K562 (cell line): ENCODE data around the gene TYSND1. TPM values are rescaled to one million over a fixed set of nuclear protein-coding genes. Genes with fewer than 3 reads are reported as not detected.

Experiments used
- polyA plus RNA-seq, 8 experiments: library from polyadenylated mRNA; depleted of rRNA in 4 of 8; stranded (reverse) in 5 of 8; unstranded in 3 of 8; fragments of >200 nt; fragmentation: Nextera tagmentation in 2 of 8; fragmentation: Illumina TruSeq in 1 of 8; extraction: Ambion mirVana in 2 of 8; extraction: Trizol in 1 of 8; gene quantifications; 2 replicates each; pipeline versions ENCODE4 v1.2.1 to v1.2.3, GENCODE V29; 2011 to 2014; ENCODE audit warnings: inconsistent platforms in 1 of 8, missing spikeins in 1 of 8
- total RNA-seq, 7 experiments: library from RNA; depleted of rRNA in 6 of 7; stranded (reverse); fragments of >200 nt in 6 of 7; fragmentation: Illumina TruSeq in 2 of 7; extraction: Trizol in 2 of 7; gene quantifications; 2 replicates each; pipeline versions ENCODE4 v1.2.1 to v1.2.3, GENCODE V29; 2011 to 2021; ENCODE audit warnings: low replicate concordance in 1 of 7

TYSND1 gene
- total and polyA plus RNA-seq, 9 of the 15 experiments (the other 6 are each of a cell fraction or from before 2014, with no cell fraction given), result 0.60 to 2.0 (median 1.3) TPM

Other genes with a start within 250 kb of the TYSND1 start
- gene MACROH2A2, start 93.9 kb downstream of the TYSND1 start, total RNA-seq (2014; rRNA removed), result not detected in 2 replicates
- not detected in 2 replicates for gene MACROH2A2, start 93.9 kb downstream of the TYSND1 start, total RNA-seq (2014; rRNA removed; fragmentation: Illumina TruSeq; extraction: Trizol)
- not detected in 2 replicates for gene MACROH2A2, start 93.9 kb downstream of the TYSND1 start, total RNA-seq (2015; rRNA removed; fragmentation: Illumina TruSeq; extraction: Trizol)
- not detected in 2 replicates for gene MACROH2A2, start 93.9 kb downstream of the TYSND1 start, total RNA-seq (2021)
- not detected in 2 replicates for gene MACROH2A2, start 93.9 kb downstream of the TYSND1 start, polyA plus RNA-seq (2011; rRNA removed)
- not detected in 2 replicates for gene MACROH2A2, start 93.9 kb downstream of the TYSND1 start, polyA plus RNA-seq (2014; fragmentation: Illumina TruSeq; extraction: Trizol)
- under 1 TPM in 1 of 2 experiments, not detected in 1; 0.07 TPM for gene MACROH2A2, start 93.9 kb downstream of the TYSND1 start, polyA plus RNA-seq (2014; fragmentation: Nextera tagmentation; extraction: Ambion mirVana)
- gene MACROH2A2, start 93.9 kb downstream of the TYSND1 start, polyA plus RNA-seq (2014; rRNA removed), result 0.13 TPM in 1 of 2 replicates, not detected in the other
- 9.2 and 10.5 TPM in 2 replicates for gene AIFM2, start 13.9 kb downstream of the TYSND1 start, total RNA-seq (2014; rRNA removed)
- 3.9 and 5.3 TPM in 2 replicates for gene AIFM2, start 13.9 kb downstream of the TYSND1 start, total RNA-seq (2014; rRNA removed; fragmentation: Illumina TruSeq; extraction: Trizol)
- gene AIFM2, start 13.9 kb downstream of the TYSND1 start, total RNA-seq (2015; rRNA removed; fragmentation: Illumina TruSeq; extraction: Trizol), result 7.6 and 7.8 TPM in 2 replicates
- 11.4 and 13.1 TPM in 2 replicates for gene AIFM2, start 13.9 kb downstream of the TYSND1 start, total RNA-seq (2021)
- 8.0 and 9.9 TPM in 2 replicates for gene AIFM2, start 13.9 kb downstream of the TYSND1 start, polyA plus RNA-seq (2011; rRNA removed)
- 9.3 and 12.1 TPM in 2 replicates for gene AIFM2, start 13.9 kb downstream of the TYSND1 start, polyA plus RNA-seq (2014; fragmentation: Illumina TruSeq; extraction: Trizol)
- gene AIFM2, start 13.9 kb downstream of the TYSND1 start, polyA plus RNA-seq (2014; fragmentation: Nextera tagmentation; extraction: Ambion mirVana), result 1 to 10 TPM; 2.7 to 4.9 TPM
- gene AIFM2, start 13.9 kb downstream of the TYSND1 start, polyA plus RNA-seq (2014; rRNA removed), result 13.9 and 14.1 TPM in 2 replicates
- 63.0 and 68.5 TPM in 2 replicates for gene SAR1A, start 23.8 kb upstream of the TYSND1 start, total RNA-seq (2014; rRNA removed)
- 96.9 and 105 TPM in 2 replicates for gene SAR1A, start 23.8 kb upstream of the TYSND1 start, total RNA-seq (2014; rRNA removed; fragmentation: Illumina TruSeq; extraction: Trizol)
- gene SAR1A, start 23.8 kb upstream of the TYSND1 start, total RNA-seq (2015; rRNA removed; fragmentation: Illumina TruSeq; extraction: Trizol), result 79.4 and 84.9 TPM in 2 replicates
- 119 and 123 TPM in 2 replicates for gene SAR1A, start 23.8 kb upstream of the TYSND1 start, total RNA-seq (2021)
- gene SAR1A, start 23.8 kb upstream of the TYSND1 start, polyA plus RNA-seq (2011; rRNA removed), result 123 and 129 TPM in 2 replicates
- gene SAR1A, start 23.8 kb upstream of the TYSND1 start, polyA plus RNA-seq (2014; fragmentation: Illumina TruSeq; extraction: Trizol), result 73.8 and 76.6 TPM in 2 replicates
- 100 to 1,000 TPM; 115 to 132 TPM for gene SAR1A, start 23.8 kb upstream of the TYSND1 start, polyA plus RNA-seq (2014; fragmentation: Nextera tagmentation; extraction: Ambion mirVana)
- gene SAR1A, start 23.8 kb upstream of the TYSND1 start, polyA plus RNA-seq (2014; rRNA removed), result 53.0 and 55.8 TPM in 2 replicates
- 378 and 453 TPM in 2 replicates for gene PPA1, start 86.7 kb upstream of the TYSND1 start, total RNA-seq (2014; rRNA removed)
- gene PPA1, start 86.7 kb upstream of the TYSND1 start, total RNA-seq (2014; rRNA removed; fragmentation: Illumina TruSeq; extraction: Trizol), result 635 and 699 TPM in 2 replicates
- 463 and 482 TPM in 2 replicates for gene PPA1, start 86.7 kb upstream of the TYSND1 start, total RNA-seq (2015; rRNA removed; fragmentation: Illumina TruSeq; extraction: Trizol)
- 418 and 448 TPM in 2 replicates for gene PPA1, start 86.7 kb upstream of the TYSND1 start, total RNA-seq (2021)
- 408 and 606 TPM in 2 replicates for gene PPA1, start 86.7 kb upstream of the TYSND1 start, polyA plus RNA-seq (2011; rRNA removed)
- gene PPA1, start 86.7 kb upstream of the TYSND1 start, polyA plus RNA-seq (2014; fragmentation: Illumina TruSeq; extraction: Trizol), result 454 and 471 TPM in 2 replicates
- 100 to 1,000 TPM; 301 to 366 TPM for gene PPA1, start 86.7 kb upstream of the TYSND1 start, polyA plus RNA-seq (2014; fragmentation: Nextera tagmentation; extraction: Ambion mirVana)
- 591 and 627 TPM in 2 replicates for gene PPA1, start 86.7 kb upstream of the TYSND1 start, polyA plus RNA-seq (2014; rRNA removed)
- not detected in 2 replicates for gene NPFFR1, start 137.3 kb upstream of the TYSND1 start, total RNA-seq (2014; rRNA removed)
- under 0.01 TPM in 1 of 2 replicates, not detected in the other for gene NPFFR1, start 137.3 kb upstream of the TYSND1 start, total RNA-seq (2014; rRNA removed; fragmentation: Illumina TruSeq; extraction: Trizol)
- gene NPFFR1, start 137.3 kb upstream of the TYSND1 start, total RNA-seq (2015; rRNA removed; fragmentation: Illumina TruSeq; extraction: Trizol), result not detected in 2 replicates
- gene NPFFR1, start 137.3 kb upstream of the TYSND1 start, total RNA-seq (2021), result not detected in 2 replicates
- not detected in 2 replicates for gene NPFFR1, start 137.3 kb upstream of the TYSND1 start, polyA plus RNA-seq (2011; rRNA removed)
- gene NPFFR1, start 137.3 kb upstream of the TYSND1 start, polyA plus RNA-seq (2014; fragmentation: Illumina TruSeq; extraction: Trizol), result not detected in 2 replicates
- gene NPFFR1, start 137.3 kb upstream of the TYSND1 start, polyA plus RNA-seq (2014; fragmentation: Nextera tagmentation; extraction: Ambion mirVana), result not detected
- gene NPFFR1, start 137.3 kb upstream of the TYSND1 start, polyA plus RNA-seq (2014; rRNA removed), result not detected in 2 replicates
- gene LRRC20, start 235.9 kb upstream of the TYSND1 start, total RNA-seq (2014; rRNA removed), result 9.8 and 14.3 TPM in 2 replicates
- 3.9 and 4.4 TPM in 2 replicates for gene LRRC20, start 235.9 kb upstream of the TYSND1 start, total RNA-seq (2014; rRNA removed; fragmentation: Illumina TruSeq; extraction: Trizol)
- 8.6 and 10.1 TPM in 2 replicates for gene LRRC20, start 235.9 kb upstream of the TYSND1 start, total RNA-seq (2015; rRNA removed; fragmentation: Illumina TruSeq; extraction: Trizol)
- gene LRRC20, start 235.9 kb upstream of the TYSND1 start, total RNA-seq (2021), result 12.4 and 13.1 TPM in 2 replicates
- 15.8 and 16.9 TPM in 2 replicates for gene LRRC20, start 235.9 kb upstream of the TYSND1 start, polyA plus RNA-seq (2011; rRNA removed)
- 14.2 and 16.7 TPM in 2 replicates for gene LRRC20, start 235.9 kb upstream of the TYSND1 start, polyA plus RNA-seq (2014; fragmentation: Illumina TruSeq; extraction: Trizol)
- 1 to 10 TPM; 2.3 to 3.0 TPM for gene LRRC20, start 235.9 kb upstream of the TYSND1 start, polyA plus RNA-seq (2014; fragmentation: Nextera tagmentation; extraction: Ambion mirVana)
- 11.0 and 11.4 TPM in 2 replicates for gene LRRC20, start 235.9 kb upstream of the TYSND1 start, polyA plus RNA-seq (2014; rRNA removed)